Mesendoderm (in vitro differentiated cells): ENCODE data around the gene CMIP.
A peak's percentile ranks its signal among the peaks of the same experiment; 100 is the strongest.

Source experiments
- DNase-seq: peaks from one replicate; pipeline ENCODE4 v3.0.0; 2013
- H2AK5ac ChIP-seq: 2 replicates; pipeline ENCODE4 v1.6.1; 2013; ENCODE audit warnings: low read length, inconsistent platforms
- H2BK120ac ChIP-seq: 2 replicates; pipeline ENCODE4 v1.6.1; 2013; ENCODE audit warnings: low read depth, mild to moderate bottlenecking, low read length, moderate library complexity, mixed read lengths
- H2BK15ac ChIP-seq: replicated peaks from 2 replicates; pipeline ENCODE4 v1.6.1; 2013; ENCODE audit warnings: low read depth, mild to moderate bottlenecking, moderate library complexity
- H2BK5ac ChIP-seq: 2 replicates; pipeline ENCODE4 v1.6.1; 2013; ENCODE audit warnings: low read length, inconsistent platforms
- H3K18ac ChIP-seq: 2 replicates; pipeline ENCODE4 v1.6.1; 2013; ENCODE audit warnings: mild to moderate bottlenecking, low read length, mixed read lengths
- H3K23ac ChIP-seq: one replicate; pipeline ENCODE4 v1.6.1; 2013; ENCODE audit warnings: low read length
- H3K27ac ChIP-seq: 2 replicates; pipeline ENCODE4 v1.5.1; 2013; ENCODE audit warnings: low read depth, mild to moderate bottlenecking, inconsistent platforms, low read length, moderate library complexity
- H3K27me3 ChIP-seq: 2 replicates; pipeline ENCODE4 v1.6.1; 2013; ENCODE audit warnings: low read length, control low read depth, mild to moderate bottlenecking, inconsistent platforms; ENCODE audit not compliant: insufficient read depth, poor library complexity
- H3K36me3 ChIP-seq: 2 replicates; pipeline ENCODE4 v1.6.1; 2013; ENCODE audit warnings: low read length, inconsistent platforms; ENCODE audit not compliant: control insufficient read depth, insufficient read depth
- H3K4ac ChIP-seq: one replicate; pipeline ENCODE4 v1.6.1; 2013; ENCODE audit warnings: low read depth, mild to moderate bottlenecking, low read length, moderate library complexity
- H3K4me1 ChIP-seq: 2 replicates; pipeline ENCODE4 v1.6.1; 2013; ENCODE audit warnings: low read depth, low read length, inconsistent platforms; ENCODE audit not compliant: control insufficient read depth
- H3K4me2 ChIP-seq: 2 replicates; pipeline ENCODE4 v1.6.1; 2013; ENCODE audit warnings: low read length
- H3K4me3 ChIP-seq: 2 replicates; pipeline ENCODE4 v1.5.1; 2013; ENCODE audit warnings: mild to moderate bottlenecking, low read length
- H3K56ac ChIP-seq: one replicate; pipeline ENCODE4 v1.6.1; 2013; ENCODE audit warnings: low read length
- H3K79me1 ChIP-seq: 2 replicates; pipeline ENCODE4 v1.6.1; 2013; ENCODE audit warnings: low read length, inconsistent platforms
- H3K79me2 ChIP-seq: 2 replicates; pipeline ENCODE4 v1.6.1; 2013; ENCODE audit warnings: mild to moderate bottlenecking, low read length; ENCODE audit not compliant: control insufficient read depth, insufficient read depth
- H3K9ac ChIP-seq: 2 replicates; pipeline ENCODE4 v1.6.1; 2013; ENCODE audit warnings: low read length, inconsistent platforms
- H4K5ac ChIP-seq: one replicate; pipeline ENCODE4 v1.6.1; 2013; ENCODE audit warnings: low read length
- H4K8ac ChIP-seq: one replicate; pipeline ENCODE4 v1.6.1; 2013; ENCODE audit warnings: low read depth, mild to moderate bottlenecking, control low read depth, low read length, moderate library complexity
- WGBS: extraction: QIAGEN DNeasy Blood & Tissue Kit; methylation state at CpG from one replicate; pipeline ENCODE4 v1.1.7; 2013; ENCODE audit warnings: low lambda C conversion rate, missing lambda C conversion rate; ENCODE audit not compliant: insufficient coverage; ENCODE audit errors: extremely low coverage; 5-methylcytosine and 5-hydroxymethylcytosine counted together

Gene CMIP

GRCh38 chr16:81578636-81579413 is 134.2 kb downstream of the CMIP start:
- Histone ChIP-seq H3K27me3 (no peaks in the 10 kb centered on the region), H3K9ac (no peak overlapping the region), H3K79me2 (peaks cover 2% of the 10 kb centered on the region), H3K4me2 (no peak overlapping the region), H3K4ac (no peak overlapping the region), H3K4me3 (no peak overlapping the region), H3K23ac (no peak overlapping the region), H3K36me3 (no peaks in the 10 kb centered on the region), H4K8ac (no peak overlapping the region), H3K79me1 (peaks cover 32% of the 10 kb centered on the region), H2BK15ac (no peak overlapping the region), H2BK5ac (no peak overlapping the region), H3K4me1 (no peaks in the 10 kb centered on the region), H4K5ac (no peak overlapping the region), H2BK120ac (no peak overlapping the region), H2AK5ac (no peak overlapping the region), H3K56ac (no peak overlapping the region), H3K18ac (no peak overlapping the region), H3K27ac (no peak overlapping the region)
- WGBS, result no CpG with 5 or more reads among the region's 9 CpGs
- DNase-seq, result no peak

GRCh38 chr16:81581107-81581506 is 136.5 kb downstream of the CMIP start:
- peaks cover 3% of the 10 kb centered on the region for H3K4me1 ChIP-seq
- no peak overlapping the region for H2BK120ac ChIP-seq
- no peaks in the 10 kb centered on the region for H3K27me3 ChIP-seq
- no peak overlapping the region for H3K4me2 ChIP-seq
- no peak overlapping the region for H4K5ac ChIP-seq
- no peak overlapping the region for H2BK5ac ChIP-seq
- H3K4me3 ChIP-seq, result no peak overlapping the region
- DNase-seq, result no peak
- no peak overlapping the region for H2AK5ac ChIP-seq
- H3K23ac ChIP-seq, result no peak overlapping the region
- no peak overlapping the region for H4K8ac ChIP-seq
- no peak overlapping the region for H2BK15ac ChIP-seq
- H3K4ac ChIP-seq, result no peak overlapping the region
- H3K56ac ChIP-seq, result no peak overlapping the region
- no peak overlapping the region for H3K27ac ChIP-seq
- no peaks in the 10 kb centered on the region for H3K36me3 ChIP-seq
- no peak overlapping the region for H3K9ac ChIP-seq
- peaks cover 35% of the 10 kb centered on the region for H3K79me1 ChIP-seq
- H3K79me2 ChIP-seq, result peaks cover 2% of the 10 kb centered on the region
- no CpG with 5 or more reads among the region's 12 CpGs for WGBS
- no peak overlapping the region for H3K18ac ChIP-seq

- Histone ChIP-seq H2BK5ac (peak overlapping the region; percentile 15), H3K23ac (no peak overlapping the region), H3K27ac (no peak overlapping the region), H3K4me1 (peaks cover 6% of the 10 kb centered on the region), H3K27me3 (no peaks in the 10 kb centered on the region), H3K79me2 (peaks cover 10% of the 10 kb centered on the region), H2BK120ac (no peak overlapping the region), H2AK5ac (no peak overlapping the region), H2BK15ac (no peak overlapping the region), H3K4ac (peak overlapping the region; percentile 76), H3K9ac (peak overlapping the region; percentile 5), H3K36me3 (no peaks in the 10 kb centered on the region), H3K4me2 (no peak overlapping the region), H4K8ac (no peak overlapping the region), H3K79me1 (peaks cover 46% of the 10 kb centered on the region), H3K4me3 (no peak overlapping the region), H3K56ac (peak overlapping the region; percentile 61), H4K5ac (no peak overlapping the region), H3K18ac (peak overlapping the region; percentile 72)
- DNase-seq, result peak; percentile 75
- WGBS, result no CpG with 5 or more reads among the region's 21 CpGs
These were observed 138.2 kb downstream of the CMIP start for GRCh38 chr16:81582655-81583441.

- Histone ChIP-seq H3K18ac (no peak overlapping the region), H3K4me2 (no peak overlapping the region), H3K56ac (no peak overlapping the region), H3K23ac (no peak overlapping the region), H4K8ac (no peak overlapping the region), H3K27ac (no peak overlapping the region), H4K5ac (no peak overlapping the region), H3K36me3 (no peaks in the 10 kb centered on the region), H3K27me3 (no peaks in the 10 kb centered on the region), H3K4ac (no peak overlapping the region), H3K4me3 (no peak overlapping the region), H2BK15ac (no peak overlapping the region), H2BK5ac (no peak overlapping the region), H2BK120ac (no peak overlapping the region), H3K79me2 (peaks cover 11% of the 10 kb centered on the region), H3K9ac (no peak overlapping the region), H3K79me1 (peaks cover 43% of the 10 kb centered on the region), H3K4me1 (peaks cover 6% of the 10 kb centered on the region), H2AK5ac (no peak overlapping the region)
- DNase-seq, result no peak
- no CpG with 5 or more reads among the region's 14 CpGs for WGBS
These were observed 139.5 kb downstream of the CMIP start for GRCh38 chr16:81583893-81584631.

GRCh38 chr16:81585785-81586184 is 141.2 kb downstream of the CMIP start:
- H3K9ac ChIP-seq, result no peak overlapping the region
- no peak overlapping the region for H2BK15ac ChIP-seq
- no peak overlapping the region for H3K4me3 ChIP-seq
- H3K18ac ChIP-seq, result no peak overlapping the region
- H3K4me2 ChIP-seq, result no peak overlapping the region
- peak; percentile 89 for DNase-seq
- H3K79me1 ChIP-seq, result peaks cover 42% of the 10 kb centered on the region
- no CpG with 5 or more reads among the region's 8 CpGs for WGBS
- H2BK120ac ChIP-seq, result no peak overlapping the region
- H3K27me3 ChIP-seq, result no peaks in the 10 kb centered on the region
- H2AK5ac ChIP-seq, result no peak overlapping the region
- H3K4me1 ChIP-seq, result peaks cover 6% of the 10 kb centered on the region
- no peak overlapping the region for H3K23ac ChIP-seq
- H4K5ac ChIP-seq, result no peak overlapping the region
- no peaks in the 10 kb centered on the region for H3K36me3 ChIP-seq
- H3K56ac ChIP-seq, result peak overlapping the region; percentile 3
- H3K4ac ChIP-seq, result no peak overlapping the region
- H3K27ac ChIP-seq, result no peak overlapping the region
- H4K8ac ChIP-seq, result no peak overlapping the region
- no peak overlapping the region for H2BK5ac ChIP-seq
- peaks cover 13% of the 10 kb centered on the region for H3K79me2 ChIP-seq
